Choroid plexus epithelial cell (primary cell): Measurements from ENCODE around the gene NOTCH1.
A peak's percentile ranks its signal among the peaks of the same experiment; 100 is the strongest.

Experiments used
- DNase-seq: peaks from one replicate; pipeline ENCODE4 v3.0.0-alpha.2; 2010; ENCODE audit warnings: low read depth
- H3K4me3 ChIP-seq: 2 replicates; pipeline ENCODE4 v1.5.1; 2011; ENCODE audit warnings: low read depth, mild to moderate bottlenecking, control low read depth, low read length, moderate library complexity
- TF ChIP-seq, protein P1 (sequence below): conservative IDR thresholded peaks from 2 replicates; pipeline ENCODE4 v1.5.1; 2011; ENCODE audit warnings: low read depth, mild to moderate bottlenecking, control low read depth, inconsistent platforms, low read length, moderate library complexity

Gene NOTCH1

GRCh38 chr9:136453326-136453725 is 92.5 kb downstream of the NOTCH1 start:
- TF ChIP-seq, protein P1, sequence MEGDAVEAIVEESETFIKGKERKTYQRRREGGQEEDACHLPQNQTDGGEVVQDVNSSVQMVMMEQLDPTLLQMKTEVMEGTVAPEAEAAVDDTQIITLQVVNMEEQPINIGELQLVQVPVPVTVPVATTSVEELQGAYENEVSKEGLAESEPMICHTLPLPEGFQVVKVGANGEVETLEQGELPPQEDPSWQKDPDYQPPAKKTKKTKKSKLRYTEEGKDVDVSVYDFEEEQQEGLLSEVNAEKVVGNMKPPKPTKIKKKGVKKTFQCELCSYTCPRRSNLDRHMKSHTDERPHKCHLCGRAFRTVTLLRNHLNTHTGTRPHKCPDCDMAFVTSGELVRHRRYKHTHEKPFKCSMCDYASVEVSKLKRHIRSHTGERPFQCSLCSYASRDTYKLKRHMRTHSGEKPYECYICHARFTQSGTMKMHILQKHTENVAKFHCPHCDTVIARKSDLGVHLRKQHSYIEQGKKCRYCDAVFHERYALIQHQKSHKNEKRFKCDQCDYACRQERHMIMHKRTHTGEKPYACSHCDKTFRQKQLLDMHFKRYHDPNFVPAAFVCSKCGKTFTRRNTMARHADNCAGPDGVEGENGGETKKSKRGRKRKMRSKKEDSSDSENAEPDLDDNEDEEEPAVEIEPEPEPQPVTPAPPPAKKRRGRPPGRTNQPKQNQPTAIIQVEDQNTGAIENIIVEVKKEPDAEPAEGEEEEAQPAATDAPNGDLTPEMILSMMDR = no peak
- no peak for DNase-seq
- H3K4me3 ChIP-seq = no peak overlapping the region

DNA sequence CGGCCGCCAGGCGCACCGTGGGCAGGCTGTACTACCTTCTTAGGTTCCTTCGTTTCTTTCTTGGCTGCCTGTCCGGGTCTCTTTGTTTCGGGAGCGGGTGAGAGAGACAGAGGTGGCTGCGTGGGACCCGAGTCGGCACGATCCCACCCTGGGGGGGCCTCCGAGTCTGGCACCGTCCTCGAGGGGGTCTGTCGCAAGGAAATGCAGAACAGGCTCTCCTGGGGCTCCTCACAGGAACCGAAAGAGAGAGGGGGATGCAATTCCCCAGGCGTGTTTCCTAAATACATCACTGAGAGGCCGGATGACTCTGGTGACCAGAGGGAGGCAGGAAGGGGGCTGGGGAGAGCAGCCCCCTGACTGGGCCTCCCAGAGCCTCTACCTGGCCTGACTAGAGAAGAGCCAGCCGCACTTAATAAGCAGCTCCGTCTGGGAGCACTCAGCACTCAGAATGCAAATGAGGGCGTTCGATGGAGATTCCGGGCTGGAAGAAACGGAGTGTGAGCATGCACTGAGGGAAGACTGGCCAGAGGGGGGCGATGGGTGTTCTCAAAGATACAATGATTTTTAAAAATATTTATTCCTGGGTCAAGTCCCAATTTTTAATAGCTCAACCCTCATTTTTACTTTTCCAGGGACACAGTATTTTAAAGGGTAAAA is 94.5 kb downstream of the NOTCH1 start:
- no peak overlapping the region for H3K4me3 ChIP-seq
- DNase-seq = no peak
- TF ChIP-seq, protein P1 = peak; percentile 30

GRCh38 chr9:136448655-136449054 is 97.2 kb downstream of the NOTCH1 start:
- DNase-seq = no peak
- TF ChIP-seq, protein P1 = no peak
- H3K4me3 ChIP-seq = no peak overlapping the region

DNA sequence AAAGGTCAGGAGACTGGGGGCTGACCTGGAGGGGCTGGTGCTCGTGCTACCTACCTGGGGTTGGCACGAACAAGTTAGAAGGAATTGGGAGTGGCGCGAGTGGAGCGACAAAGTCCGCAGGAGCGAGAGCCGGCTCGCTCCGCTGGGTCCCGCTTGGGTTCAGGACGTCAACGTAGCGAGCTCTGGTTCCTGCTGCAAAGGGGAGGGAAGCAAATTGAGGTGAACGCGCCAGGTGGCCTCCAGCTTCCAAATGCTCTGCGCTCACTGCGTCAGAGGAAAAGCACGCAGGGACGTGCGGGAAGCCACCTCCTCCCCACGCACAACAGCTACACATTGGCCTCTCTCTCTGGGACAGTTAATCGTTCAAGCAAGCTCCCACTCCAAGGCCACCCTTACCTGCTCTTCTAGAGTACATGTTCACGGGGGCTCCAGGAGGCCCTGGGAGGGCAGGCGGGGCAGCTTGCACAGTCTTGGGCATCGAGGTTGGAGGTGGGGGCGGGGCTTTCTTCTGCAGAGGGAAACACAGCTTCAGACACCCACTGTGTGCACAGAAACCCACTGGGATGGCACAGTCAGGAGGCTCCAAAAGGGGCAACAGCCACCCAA is 98.6 kb downstream of the NOTCH1 start:
- H3K4me3 ChIP-seq = no peak overlapping the region
- no peak for DNase-seq
- TF ChIP-seq, protein P1 = no peak

GRCh38 chr9:136445799-136446198 is 100.0 kb downstream of the NOTCH1 start:
- H3K4me3 ChIP-seq = no peak overlapping the region
- DNase-seq = no peak
- TF ChIP-seq, protein P1 = no peak
